BE2C (cell line): ENCODE results near the gene CSF1.

Experiments used
- DNase-seq: peaks from one replicate; pipeline ENCODE4 v3.0.0-alpha.2; 2020
- H3K27me3 ChIP-seq: fragments of 250-450 bp; sonication (Bioruptor Pico); 2 replicates; pipeline ENCODE4 v1.5.1; 2020; ENCODE audit warnings: mild to moderate bottlenecking
- H3K36me3 ChIP-seq: fragments of 250-450 bp; sonication (Bioruptor Pico); 2 replicates; pipeline ENCODE4 v1.5.1; 2020; ENCODE audit warnings: mild to moderate bottlenecking
- H3K4me1 ChIP-seq: fragments of 250-450 bp; sonication (Bioruptor Pico); 2 replicates; pipeline ENCODE4 v1.5.1; 2020
- H3K4me3 ChIP-seq: 2 replicates; pipeline ENCODE4 v1.5.1; 2011; ENCODE audit warnings: low read depth, low read length
- H3K9me3 ChIP-seq: fragments of 250-450 bp; sonication (Bioruptor Pico); 2 replicates; pipeline ENCODE4 v1.5.1; 2020
- CTCF ChIP-seq: IDR thresholded peaks from 2 replicates; pipeline ENCODE4 v1.5.1; 2012; ENCODE audit warnings: mild to moderate bottlenecking, low read depth, low read length

Gene CSF1

GRCh38 chr1:109975718-109976117, 65.1 kb downstream of the CSF1 start:
- H3K27me3 ChIP-seq = no peaks in the 10 kb centered on the region
- H3K9me3 ChIP-seq = no peaks in the 10 kb centered on the region
- H3K4me1 ChIP-seq = no peaks in the 10 kb centered on the region; the same call in 1 of the 2 replicates
- no peak overlapping the region for H3K4me3 ChIP-seq
- TF ChIP-seq CTCF = no peak
- no peaks in the 10 kb centered on the region for H3K36me3 ChIP-seq
- no peak for DNase-seq

GRCh38 chr1:109976762-109977161, 66.1 kb downstream of the CSF1 start:
- Histone ChIP-seq H3K36me3 (no peaks in the 10 kb centered on the region), H3K9me3 (no peaks in the 10 kb centered on the region), H3K4me1 (no peaks in the 10 kb centered on the region), H3K4me3 (no peak overlapping the region), H3K27me3 (no peaks in the 10 kb centered on the region)
- DNase-seq = no peak
- TF ChIP-seq CTCF = no peak

- Histone ChIP-seq H3K36me3 (no peaks in the 10 kb centered on the region), H3K4me1 (no peaks in the 10 kb centered on the region), H3K4me3 (no peak overlapping the region), H3K9me3 (no peaks in the 10 kb centered on the region), H3K27me3 (no peaks in the 10 kb centered on the region)
- DNase-seq = no peak
- TF ChIP-seq CTCF = no peak
These were observed 66.6 kb downstream of the CSF1 start for GRCh38 chr1:109977225-109977624.

- Histone ChIP-seq H3K4me3 (no peak overlapping the region), H3K27me3 (no peaks in the 10 kb centered on the region), H3K4me1 (no peaks in the 10 kb centered on the region), H3K9me3 (no peaks in the 10 kb centered on the region), H3K36me3 (no peaks in the 10 kb centered on the region)
- no peak for TF ChIP-seq CTCF
- DNase-seq = no peak
These were observed 67.2 kb downstream of the CSF1 start for GRCh38 chr1:109977657-109978378.

GRCh38 chr1:109978761-109979488, 68.3 kb downstream of the CSF1 start:
- H3K4me1 ChIP-seq = peaks cover 4% of the 10 kb centered on the region
- no peaks in the 10 kb centered on the region for H3K9me3 ChIP-seq
- no peak for DNase-seq
- no peaks in the 10 kb centered on the region for H3K36me3 ChIP-seq
- no peaks in the 10 kb centered on the region for H3K27me3 ChIP-seq
- H3K4me3 ChIP-seq = no peak overlapping the region
- TF ChIP-seq CTCF = no peak

GRCh38 chr1:109979489-109980091, 68.9 kb downstream of the CSF1 start:
- no peak for TF ChIP-seq CTCF
- Histone ChIP-seq H3K4me3 (no peak overlapping the region), H3K9me3 (no peaks in the 10 kb centered on the region), H3K27me3 (no peaks in the 10 kb centered on the region), H3K36me3 (no peaks in the 10 kb centered on the region), H3K4me1 (peaks cover 7% of the 10 kb centered on the region)
- DNase-seq = no peak
